Ishikawa (cell line): ENCODE results near the gene GTF2F1.

Experiments
- CEBPB ChIP-seq: IDR thresholded peaks from 2 replicates; pipeline ENCODE4 v1.6.1; 2012
- CREB1 ChIP-seq: IDR thresholded peaks from 2 replicates; pipeline ENCODE4 v1.6.1; 2012; ENCODE audit warnings: low read depth
- EGR1 ChIP-seq: IDR thresholded peaks from 2 replicates; pipeline ENCODE4 v1.6.1; 2012
- EP300 ChIP-seq: IDR thresholded peaks from 2 replicates; pipeline ENCODE4 v1.6.1; 2012; ENCODE audit warnings: borderline replicate concordance
- FOXM1 ChIP-seq: IDR thresholded peaks from 2 replicates; pipeline ENCODE4 v1.6.1; 2012; ENCODE audit warnings: low read depth, borderline replicate concordance
- MAX ChIP-seq: IDR thresholded peaks from 2 replicates; pipeline ENCODE4 v1.6.1; 2012
- NFIC ChIP-seq: IDR thresholded peaks from 2 replicates; pipeline ENCODE4 v1.6.1; 2012
- RAD21 ChIP-seq: IDR thresholded peaks from 2 replicates; pipeline ENCODE4 v1.6.1; 2012; ENCODE audit warnings: low read depth
- REST ChIP-seq: IDR thresholded peaks from 2 replicates; pipeline ENCODE4 v1.6.1; 2012; ENCODE audit warnings: low read depth, mild to moderate bottlenecking
- TAF1 ChIP-seq: IDR thresholded peaks from 2 replicates; pipeline ENCODE4 v1.6.1; 2012; ENCODE audit warnings: low read depth, mild to moderate bottlenecking
- TCF12 ChIP-seq: IDR thresholded peaks from 2 replicates; pipeline ENCODE4 v1.6.1; 2012; ENCODE audit warnings: low read depth
- TEAD4 ChIP-seq: IDR thresholded peaks from 2 replicates; pipeline ENCODE4 v1.6.1; 2012
- YY1 ChIP-seq: IDR thresholded peaks from 2 replicates; pipeline ENCODE4 v1.6.1; 2012; ENCODE audit warnings: low read depth
- ZBTB7A ChIP-seq: IDR thresholded peaks from 2 replicates; pipeline ENCODE4 v1.6.1; 2012; ENCODE audit warnings: low read depth
- TF ChIP-seq, protein P1 (sequence below): IDR thresholded peaks from 2 replicates; pipeline ENCODE4 v1.6.1; 2012

The GTF2F1 gene

GRCh38 chr19:6433663-6434062 lies 40.7 kb upstream of the GTF2F1 start, which contains the start of gene SLC25A41:
SLC25A41 (minus strand) TSS chr19:6433763; CDS start chr19:6433693, 70 bp downstream.
- TF ChIP-seq TAF1 (no peak), EGR1 (no peak), RAD21 (no peak), TEAD4 (no peak), NFIC (no peak), TCF12 (no peak), FOXM1 (no peak), MAX (no peak), EP300 (no peak), YY1 (no peak), ZBTB7A (no peak), CEBPB (no peak), CREB1 (no peak), REST (no peak)
- TF ChIP-seq, protein P1, sequence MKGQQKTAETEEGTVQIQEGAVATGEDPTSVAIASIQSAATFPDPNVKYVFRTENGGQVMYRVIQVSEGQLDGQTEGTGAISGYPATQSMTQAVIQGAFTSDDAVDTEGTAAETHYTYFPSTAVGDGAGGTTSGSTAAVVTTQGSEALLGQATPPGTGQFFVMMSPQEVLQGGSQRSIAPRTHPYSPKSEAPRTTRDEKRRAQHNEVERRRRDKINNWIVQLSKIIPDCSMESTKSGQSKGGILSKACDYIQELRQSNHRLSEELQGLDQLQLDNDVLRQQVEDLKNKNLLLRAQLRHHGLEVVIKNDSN: no peak

DNA sequence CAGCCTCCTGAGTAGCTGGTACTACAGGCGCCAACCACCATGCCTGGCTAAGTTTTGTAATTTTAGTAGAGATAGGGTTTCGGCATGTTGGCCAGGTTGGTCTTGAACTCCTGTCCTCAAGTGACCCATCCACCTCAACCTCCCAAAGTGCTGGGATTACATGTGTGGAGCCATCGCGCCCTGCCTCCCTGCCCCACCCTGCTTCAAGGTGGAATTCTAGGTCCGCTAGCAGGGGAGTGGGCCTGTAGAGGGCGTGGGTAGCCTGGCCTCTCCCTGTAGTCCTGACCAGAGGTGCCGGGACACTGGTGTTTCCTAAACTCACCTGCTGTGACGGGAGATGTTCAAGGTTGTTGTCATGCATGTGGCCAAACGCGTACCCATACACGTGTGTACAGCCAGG lies 40.2 kb upstream of the GTF2F1 start:
- TF ChIP-seq TCF12: no peak
- TF ChIP-seq CREB1: no peak
- TF ChIP-seq EP300: no peak
- TF ChIP-seq, protein P1: no peak
- TF ChIP-seq NFIC: no peak
- TF ChIP-seq RAD21: no peak
- no peak for TF ChIP-seq MAX
- TF ChIP-seq ZBTB7A: no peak
- TF ChIP-seq YY1: no peak
- no peak for TF ChIP-seq EGR1
- no peak for TF ChIP-seq TAF1
- no peak for TF ChIP-seq TEAD4
- no peak for TF ChIP-seq FOXM1
- no peak for TF ChIP-seq REST
- TF ChIP-seq CEBPB: no peak

DNA sequence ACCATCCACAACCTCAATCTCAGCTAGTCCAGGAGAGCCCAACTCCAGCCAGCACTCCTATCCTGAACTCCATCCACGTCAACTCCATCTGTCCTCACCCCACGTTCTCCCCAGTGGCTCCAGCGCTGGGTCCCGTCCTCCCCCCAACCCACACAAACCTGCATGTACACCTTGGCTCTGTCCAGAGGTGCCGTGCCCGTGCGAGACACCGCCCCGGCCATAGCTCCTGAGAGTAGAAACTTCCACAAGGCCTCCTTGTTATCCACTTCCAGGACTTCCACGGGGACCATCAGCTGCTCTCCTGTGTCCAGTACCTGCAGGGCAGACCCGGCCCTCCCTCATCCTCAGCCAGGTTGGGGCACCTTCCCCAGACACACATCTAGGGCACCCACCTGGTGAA lies 38.9 kb upstream of the GTF2F1 start:
- TF ChIP-seq FOXM1: no peak

DNA sequence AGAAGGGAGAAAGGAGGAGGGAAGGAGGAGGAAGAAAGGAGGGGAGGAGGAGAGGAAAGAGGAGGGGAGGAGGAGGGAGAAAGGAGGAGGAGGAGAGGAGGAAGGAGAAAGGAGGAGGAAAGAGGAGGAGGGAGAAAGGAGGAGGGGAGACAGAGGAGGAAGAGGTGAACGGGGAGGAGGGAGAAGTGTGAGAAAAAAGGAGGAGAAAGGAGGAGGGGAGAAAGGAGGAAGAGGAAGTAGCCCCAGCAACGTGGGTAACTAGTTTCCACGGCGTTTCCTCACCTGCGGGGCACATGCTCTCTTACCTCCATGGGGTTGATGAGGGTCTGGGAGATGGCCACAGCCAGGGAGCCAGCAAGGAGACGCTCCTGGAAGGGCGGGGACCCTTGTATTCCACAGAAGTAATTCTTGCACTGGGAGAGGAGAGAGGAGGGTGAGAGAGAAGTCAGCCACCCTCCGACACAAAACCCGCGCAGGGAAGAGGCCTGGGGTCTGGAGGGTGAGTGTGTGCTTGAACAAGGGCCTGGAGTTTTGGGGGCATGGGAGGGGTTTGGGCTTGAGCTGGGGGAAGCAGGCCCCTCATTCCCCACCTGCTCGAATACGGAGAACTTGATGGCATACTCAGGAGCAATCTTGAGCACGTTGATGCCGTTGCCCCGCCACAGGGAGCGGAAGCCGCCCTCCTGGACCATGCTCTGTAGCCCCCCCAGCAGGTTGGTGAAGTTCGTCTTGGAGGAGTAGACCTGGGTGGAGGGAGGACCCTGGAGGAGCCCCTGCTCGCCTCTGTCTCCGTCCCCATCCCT lies 36.7 kb upstream of the GTF2F1 start:
- no peak for TF ChIP-seq NFIC
- TF ChIP-seq FOXM1: no peak

DNA sequence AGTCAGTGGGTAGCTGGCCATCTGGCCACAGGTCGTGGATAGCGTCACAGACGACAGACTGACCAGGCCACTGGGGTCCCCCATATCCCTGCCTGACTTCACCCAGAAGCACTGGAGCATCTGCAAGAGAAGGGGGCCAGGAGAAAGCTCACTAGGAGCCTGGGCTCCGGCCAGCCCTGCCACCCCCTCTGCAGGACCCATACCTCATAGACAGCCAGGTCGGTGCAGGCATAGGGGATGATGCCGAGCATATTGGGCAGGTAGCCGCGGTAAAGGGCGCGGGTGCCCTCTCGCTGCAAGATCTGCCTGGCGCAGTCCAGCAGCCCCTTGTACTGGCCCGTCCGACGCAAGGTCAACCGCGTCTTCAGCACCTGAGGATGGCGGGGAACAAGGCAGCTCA lies 34.2 kb upstream of the GTF2F1 start:
- TF ChIP-seq CREB1 (no peak), TAF1 (no peak)

GRCh38 chr19:6425732-6426620 lies 33.0 kb upstream of the GTF2F1 start:
- TF ChIP-seq FOXM1 (no peak), YY1 (no peak), MAX (no peak), TCF12 (no peak), EGR1 (no peak), TEAD4 (no peak), CREB1 (no peak)
